GM23248 (cell line): ENCODE results near the gene PHACTR4. TPM values are rescaled to one million over a fixed set of nuclear protein-coding genes. Genes with fewer than 3 reads are reported as not detected.
"Not testable (repeated sequence)": the region's sequence is repeated elsewhere in the genome, so short reads cannot be mapped to it uniquely, and the experiment has no call there.

Experiments
- DNase-seq: peaks from one replicate; pipeline ENCODE4 v3.0.0-alpha.2; 2015
- H2AFZ ChIP-seq: fragments of 200-600 bp; sonication (generic); 2 replicates; pipeline ENCODE4 v1.6.1; 2016; ENCODE audit warnings: antibody characterized with exemption
- H3F3A ChIP-seq: fragments of 200-600 bp; sonication (generic); 2 replicates; pipeline ENCODE4 v1.6.1; 2016; ENCODE audit warnings: mild to moderate bottlenecking, antibody characterized with exemption, mixed run types; ENCODE audit not compliant: insufficient read depth
- H3K27ac ChIP-seq: fragments of 200-600 bp; sonication (generic); 2 replicates; pipeline ENCODE4 v1.5.1; 2016; ENCODE audit warnings: mild to moderate bottlenecking
- H3K27me3 ChIP-seq: fragments of 200-600 bp; sonication (generic); replicated peaks from 2 replicates; pipeline ENCODE4 v1.6.1; 2016; ENCODE audit warnings: mild to moderate bottlenecking; ENCODE audit not compliant: insufficient read depth
- H3K36me3 ChIP-seq: fragments of 200-600 bp; sonication (generic); 2 replicates; pipeline ENCODE4 v1.6.1; 2016; ENCODE audit warnings: low read depth, mild to moderate bottlenecking
- H3K4me1 ChIP-seq: fragments of 200-600 bp; sonication (generic); 2 replicates; pipeline ENCODE4 v1.6.1; 2016; ENCODE audit warnings: mild to moderate bottlenecking; ENCODE audit not compliant: insufficient read depth
- H3K4me2 ChIP-seq: fragments of 200-600 bp; sonication (generic); one replicate; pipeline ENCODE4 v1.6.1; 2016; ENCODE audit warnings: mild to moderate bottlenecking; ENCODE audit not compliant: unreplicated experiment
- H3K4me3 ChIP-seq: fragments of 200-600 bp; sonication (generic); 2 replicates; pipeline ENCODE4 v1.5.1; 2016; ENCODE audit warnings: mild to moderate bottlenecking
- H3K79me2 ChIP-seq: fragments of 200-600 bp; sonication (generic); 2 replicates; pipeline ENCODE4 v1.6.1; 2016; ENCODE audit warnings: mild to moderate bottlenecking; ENCODE audit not compliant: insufficient read depth
- H3K9ac ChIP-seq: fragments of 200-600 bp; sonication (generic); 2 replicates; pipeline ENCODE4 v1.6.1; 2016; ENCODE audit warnings: mild to moderate bottlenecking
- H3K9me2 ChIP-seq: fragments of 200-600 bp; sonication (generic); 2 replicates; pipeline ENCODE4 v1.6.1; 2016; ENCODE audit warnings: mixed run types, mild to moderate bottlenecking, moderate library complexity; ENCODE audit not compliant: insufficient read depth
- H3K9me3 ChIP-seq: fragments of 200-600 bp; sonication (generic); one replicate; pipeline ENCODE4 v1.6.1; 2017; ENCODE audit warnings: low read depth
- H4K20me1 ChIP-seq: fragments of 200-600 bp; sonication (generic); 2 replicates; pipeline ENCODE4 v1.6.0; 2016; ENCODE audit not compliant: insufficient read depth
- EZH2 ChIP-seq: fragments of 200-600 bp; sonication (generic); IDR thresholded peaks from 2 replicates; pipeline ENCODE4 v1.6.1; 2018; ENCODE audit warnings: antibody characterized with exemption, mild to moderate bottlenecking; ENCODE audit not compliant: insufficient read depth, poor library complexity, severe bottlenecking
- EZH2phosphoT487 ChIP-seq: fragments of 200-600 bp; sonication (generic); IDR thresholded peaks from 2 replicates; pipeline ENCODE4 v1.6.1; 2018; ENCODE audit warnings: antibody characterized with exemption, moderate library complexity, mild to moderate bottlenecking, low read depth; ENCODE audit not compliant: insufficient read depth
- WGBS, 2 experiments: methylation state at CpG; one replicate each; pipeline ENCODE4 v1.1.6; 2015 to 2017; ENCODE audit warnings: low lambda C conversion rate in 2 of 2, low coverage in 1 of 2; ENCODE audit errors: missing lambda C conversion rate in 2 of 2; 5-methylcytosine and 5-hydroxymethylcytosine counted together
- in situ Hi-C: fragments of 300-500 bp; cut with MboI; formaldehyde crosslinking; loops from 2 replicates; pipeline ENCODE4 v1.15.0; 2020
- polyA plus RNA-seq: library from polyadenylated mRNA; unstranded; fragments of >200 nt; fragmentation: Nextera tagmentation; extraction: Ambion mirVana; gene quantifications from 2 replicates; pipeline ENCODE4 v1.2.1, GENCODE V29; 2016
- total RNA-seq: library from RNA; depleted of rRNA; stranded (reverse); fragments of >200 nt; shearing (Covaris generic); gene quantifications from 2 replicates; pipeline ENCODE4 v1.2.3, GENCODE V29; 2014

PHACTR4 gene
- total and polyA plus RNA-seq, 2 experiments from 2014 or later, result 5.2 to 14.3 TPM

DNA sequence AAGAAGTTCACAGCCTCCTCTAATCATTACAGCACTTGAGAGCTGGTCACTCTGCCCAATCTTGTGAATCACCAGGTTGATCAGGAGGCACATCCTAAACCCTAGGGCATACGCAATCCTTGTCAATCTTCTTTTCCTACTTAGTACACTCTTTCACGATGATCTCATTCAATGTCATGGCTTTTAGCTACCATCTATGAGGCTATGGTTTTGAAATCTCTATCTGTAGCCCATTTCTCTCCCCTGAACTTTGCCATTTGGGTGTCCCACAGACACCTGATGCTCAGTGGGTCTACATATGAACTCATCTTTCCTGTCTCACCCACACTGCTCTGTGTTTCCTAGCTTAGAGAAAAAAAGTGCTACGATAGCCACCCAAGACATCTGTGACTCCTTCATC lies 42.6 kb upstream of the PHACTR4 start:
- Histone ChIP-seq H3K4me3 (no peak overlapping the region), H3F3A (no peaks in the 10 kb centered on the region), H3K4me1 (peaks cover 7% of the 10 kb centered on the region), H3K9me2 (no peaks in the 10 kb centered on the region), H3K9me3 (no peaks in the 10 kb centered on the region), H4K20me1 (no peaks in the 10 kb centered on the region), H2AFZ (no peak overlapping the region), H3K27me3 (no peaks in the 10 kb centered on the region), H3K36me3 (no peaks in the 10 kb centered on the region), H3K9ac (no peak overlapping the region), H3K4me2 (no peak overlapping the region), H3K27ac (no peak overlapping the region), H3K79me2 (peaks cover 10% of the 10 kb centered on the region)
- WGBS, 2 experiments, result 75 to 76% methylated on average over 3 of the region's 3 CpGs
- TF ChIP-seq EZH2phosphoT487 (no peak), EZH2 (no peak)
- in situ Hi-C loops, result no loop called here
- peak; percentile 30 for DNase-seq

DNA sequence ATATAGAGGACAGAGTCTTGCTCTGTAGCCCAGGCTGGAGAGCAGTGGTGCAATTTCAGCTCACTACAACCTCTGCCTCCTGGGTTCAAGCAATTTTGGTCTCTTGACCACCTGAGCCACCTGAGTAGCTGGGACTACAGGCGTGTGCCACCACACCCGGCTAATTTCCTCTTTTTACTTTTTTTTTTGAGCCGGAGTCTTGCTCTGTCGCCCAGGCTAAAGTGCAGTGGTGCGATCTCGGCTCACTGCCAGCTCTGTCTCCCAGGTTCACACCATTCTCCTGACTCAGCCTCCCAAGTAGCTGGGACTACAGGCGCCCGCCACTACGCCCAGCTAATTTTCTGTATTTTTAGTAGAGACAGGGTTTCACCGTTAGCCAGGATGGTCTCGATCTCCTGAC lies 42.1 kb upstream of the PHACTR4 start:
- H3K9ac ChIP-seq, H3K4me2 ChIP-seq, H3K36me3 ChIP-seq, DNase-seq, H3K9me2 ChIP-seq, H3F3A ChIP-seq, H3K9me3 ChIP-seq, H2AFZ ChIP-seq, H3K4me3 ChIP-seq, H3K27ac ChIP-seq, H3K27me3 ChIP-seq, H3K4me1 ChIP-seq, H4K20me1 ChIP-seq, in situ Hi-C loops: not testable (repeated sequence)
- 96% methylated on average over 10 to 11 of the region's 11 CpGs for WGBS, 2 experiments
- H3K79me2 ChIP-seq, result peaks cover 10% of the 10 kb centered on the region

DNA sequence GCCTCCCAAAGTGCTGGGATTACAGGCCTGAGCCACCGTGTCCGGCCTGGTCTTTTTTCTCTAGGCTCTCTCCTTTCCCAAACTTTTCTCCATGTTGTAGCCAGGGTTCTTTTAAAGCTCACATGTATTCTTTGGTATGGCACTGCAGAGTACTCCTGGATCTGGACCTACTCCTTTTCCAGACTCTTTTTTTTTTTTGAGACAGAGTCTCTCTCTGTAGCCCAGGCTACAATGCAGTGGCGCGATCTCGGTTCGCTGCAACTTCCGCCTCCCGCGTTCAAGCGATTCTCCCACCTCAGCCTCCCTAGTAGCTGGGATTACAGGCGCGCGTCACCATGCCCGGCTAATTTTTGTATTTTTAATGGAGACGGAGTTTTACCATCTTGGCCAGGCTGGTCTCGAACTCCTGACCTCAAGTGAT lies 41.3 kb upstream of the PHACTR4 start:
- in situ Hi-C loops, result no loop called here
- Histone ChIP-seq H3K4me3 (peak overlapping the region; percentile 89), H3K4me2 (peak overlapping the region; percentile 83), H3F3A (no peaks in the 10 kb centered on the region), H3K36me3 (no peaks in the 10 kb centered on the region), H2AFZ (peak overlapping the region; percentile 99), H4K20me1 (no peaks in the 10 kb centered on the region), H3K4me1 (peaks cover 7% of the 10 kb centered on the region), H3K27me3 (no peaks in the 10 kb centered on the region), H3K9me2 (no peaks in the 10 kb centered on the region), H3K79me2 (peaks cover 10% of the 10 kb centered on the region), H3K9me3 (no peaks in the 10 kb centered on the region), H3K9ac (peak overlapping the region; percentile 94), H3K27ac (peak overlapping the region; percentile 72)
- WGBS, 2 experiments, result 53 to 54% methylated on average over 16 of the region's 16 CpGs
- DNase-seq, result no peak
- no peak for TF ChIP-seq EZH2
- no peak for TF ChIP-seq EZH2phosphoT487

DNA sequence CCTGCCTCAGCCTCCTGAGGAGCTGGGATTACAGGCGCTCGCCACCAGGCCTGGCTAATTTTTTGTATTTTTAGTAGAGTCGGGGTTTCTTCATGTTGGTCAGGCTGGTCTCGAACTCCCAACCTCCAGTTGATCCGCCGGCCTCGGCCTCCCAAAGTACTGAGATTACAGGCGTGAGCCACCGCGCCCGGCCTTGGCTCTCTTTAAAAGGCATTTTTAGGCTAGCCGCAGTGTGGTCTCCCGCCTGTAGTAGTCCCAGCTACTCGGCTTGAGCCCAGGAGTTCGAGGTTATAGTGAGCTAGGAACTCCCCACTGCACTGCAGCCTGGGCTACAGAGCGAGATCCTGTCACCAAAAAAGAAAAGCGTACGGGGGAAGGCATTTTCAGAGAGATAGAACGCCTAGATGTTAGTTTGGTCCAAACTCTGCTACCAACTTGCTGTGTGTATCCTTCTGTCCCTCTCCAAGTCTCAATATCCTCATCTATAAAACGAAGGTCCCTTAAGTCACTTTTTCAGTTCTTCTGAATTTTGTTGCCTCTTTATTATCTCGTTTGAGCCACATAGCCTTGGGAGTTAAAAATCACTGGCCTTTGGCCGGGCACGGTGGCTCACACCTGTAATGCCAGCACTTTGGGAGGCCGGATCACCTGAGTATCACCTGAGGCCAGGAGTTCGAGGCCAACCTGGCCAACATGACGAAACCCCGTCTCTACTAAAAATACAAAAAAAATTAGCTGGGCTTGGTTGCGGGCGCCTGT lies 40.0 kb upstream of the PHACTR4 start:
- 31 to 33% methylated on average over 29 of the region's 29 CpGs for WGBS, 2 experiments

More for the DNA sequence above, 40.0 kb upstream of the PHACTR4 start:
- no peaks in the 10 kb centered on the region for H3K9me3 ChIP-seq
- no peak for TF ChIP-seq EZH2
- no peak for TF ChIP-seq EZH2phosphoT487
- H3F3A ChIP-seq, result no peaks in the 10 kb centered on the region
- H3K4me1 ChIP-seq, result peaks cover 7% of the 10 kb centered on the region
- H4K20me1 ChIP-seq, result no peaks in the 10 kb centered on the region
- H3K27ac ChIP-seq, result peak overlapping the region; percentile 72
- H3K36me3 ChIP-seq, result peaks cover 10% of the 10 kb centered on the region; the same call in 1 of the 2 replicates
- peak overlapping the region; percentile 88 for H3K4me2 ChIP-seq
- no peaks in the 10 kb centered on the region for H3K27me3 ChIP-seq
- peak; percentile 67 for DNase-seq
- H2AFZ ChIP-seq, result peak overlapping the region; percentile 99
- peaks cover 10% of the 10 kb centered on the region for H3K79me2 ChIP-seq
- in situ Hi-C loops, result no loop called here
- no peaks in the 10 kb centered on the region for H3K9me2 ChIP-seq
- H3K9ac ChIP-seq, result peak overlapping the region; percentile 94
- peak overlapping the region; percentile 89 for H3K4me3 ChIP-seq
